GM18870 (cell line): ENCODE data around the gene SCYL2.

Experiments
- ATAC-seq: cut with Tn5 transposase; IDR thresholded peaks from one replicate; pipeline ENCODE4 v1.9.1; 2021; ENCODE audit warnings: moderate library complexity; ENCODE audit not compliant: unreplicated experiment

Gene SCYL2

DNA sequence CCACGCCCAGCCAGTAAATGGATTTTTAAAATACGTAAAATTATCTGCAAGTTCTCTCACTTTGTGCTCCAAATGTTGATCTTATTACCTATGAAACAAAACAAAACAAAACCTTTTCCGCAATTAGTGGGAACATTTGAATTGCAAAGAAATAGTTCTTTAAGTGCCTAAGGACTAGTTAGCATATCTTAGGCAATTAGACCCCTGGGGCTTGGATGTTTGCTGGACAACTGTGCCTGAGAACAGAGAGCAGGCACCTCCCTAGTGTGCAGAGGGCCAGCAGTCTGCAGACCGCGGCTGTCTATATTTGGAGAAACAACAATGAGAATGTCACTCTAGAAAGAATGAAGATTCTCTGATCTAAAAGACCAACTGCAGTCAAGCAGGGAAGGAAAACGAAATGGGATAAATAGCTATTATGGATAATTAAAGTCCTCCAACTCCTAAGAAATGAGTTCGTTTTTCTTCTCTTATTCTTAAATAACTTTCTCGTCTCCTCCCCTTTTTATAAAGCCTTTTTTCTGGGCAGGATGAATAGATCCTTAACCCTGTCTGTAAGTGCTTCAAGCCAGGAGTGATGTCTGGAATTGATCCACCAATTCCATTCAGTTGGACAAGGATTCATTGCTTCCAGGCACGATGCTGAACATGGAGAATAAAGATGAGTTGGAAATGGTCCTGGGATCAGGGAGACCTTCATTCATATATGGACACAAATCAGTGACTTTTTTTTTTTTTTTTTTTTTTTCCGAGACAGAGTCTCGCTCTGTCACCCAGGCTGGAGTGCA, 106.1 kb downstream of the SCYL2 start:
- ATAC-seq = no peak

DNA sequence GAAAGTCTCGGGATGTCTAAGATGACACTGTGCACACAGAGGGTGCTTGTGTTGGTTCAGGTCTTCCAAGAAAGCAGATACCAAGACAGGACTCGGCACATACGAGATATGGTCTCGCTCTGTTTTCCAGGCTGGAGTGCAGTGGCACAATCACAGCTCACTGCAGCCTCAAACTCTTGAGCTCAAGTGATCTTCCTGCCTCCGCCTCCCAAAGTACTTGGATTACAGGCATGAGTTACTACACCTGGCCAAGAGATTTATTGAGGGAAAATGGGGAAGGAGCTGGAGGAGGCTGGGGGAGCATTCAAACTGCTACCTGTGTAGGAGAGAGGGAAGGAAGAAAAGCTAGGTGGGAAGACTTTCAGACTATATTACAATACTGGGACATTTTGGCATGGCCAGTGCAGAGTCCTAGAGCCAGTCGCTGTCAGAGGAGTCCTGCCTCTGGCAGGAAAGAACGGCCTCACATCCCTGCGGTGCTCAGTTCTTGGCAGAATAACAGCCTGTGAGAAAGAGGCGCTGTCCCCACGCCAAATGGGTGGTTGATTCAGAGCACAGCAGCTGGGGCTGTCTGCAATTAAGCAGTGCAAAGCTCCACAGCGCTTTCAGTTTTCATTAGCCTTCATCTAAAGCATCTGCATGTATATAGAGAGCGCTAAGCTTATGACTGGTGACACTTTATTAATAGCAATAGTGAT, 108.2 kb downstream of the SCYL2 start:
- ATAC-seq = no peak

DNA sequence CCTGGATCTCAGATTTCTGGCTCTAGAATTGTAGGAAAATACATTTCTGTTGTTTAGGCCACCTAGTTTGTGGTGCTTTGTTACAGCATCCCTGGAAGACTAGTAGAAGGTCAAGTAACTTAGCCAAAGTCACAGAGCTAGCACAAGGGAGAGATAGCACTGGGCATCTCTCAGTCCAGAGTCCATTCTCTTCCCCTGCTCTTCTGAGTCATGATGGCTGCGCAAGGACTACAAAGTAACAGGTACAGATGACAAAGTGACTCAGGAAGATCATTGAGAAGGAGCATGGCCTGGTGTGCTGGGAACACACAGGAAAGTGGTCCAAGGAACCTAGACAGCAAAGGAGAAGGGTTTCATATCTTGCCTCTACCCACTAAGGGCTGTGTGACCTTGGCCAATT, 109.2 kb downstream of the SCYL2 start:
- no peak for ATAC-seq

DNA sequence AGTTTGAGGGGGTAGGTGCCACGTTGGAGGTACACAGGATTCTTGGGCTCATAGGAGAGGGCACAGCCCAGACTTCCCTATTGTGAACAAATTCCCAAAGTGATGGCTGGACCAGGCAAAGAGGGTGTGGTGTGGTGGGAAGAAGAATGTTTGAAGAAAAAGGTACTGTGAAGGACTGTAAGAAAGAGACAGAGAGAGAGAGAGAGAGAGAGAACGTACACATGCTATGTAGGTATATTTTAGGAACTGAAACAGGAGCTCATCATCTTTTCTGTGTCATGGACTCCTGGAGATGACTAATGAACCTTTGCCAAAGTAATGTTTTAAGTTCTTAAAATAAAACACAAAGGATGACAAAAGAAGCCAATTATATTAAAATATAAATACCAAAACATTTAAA, 114.4 kb downstream of the SCYL2 start:
- ATAC-seq = no peak

DNA sequence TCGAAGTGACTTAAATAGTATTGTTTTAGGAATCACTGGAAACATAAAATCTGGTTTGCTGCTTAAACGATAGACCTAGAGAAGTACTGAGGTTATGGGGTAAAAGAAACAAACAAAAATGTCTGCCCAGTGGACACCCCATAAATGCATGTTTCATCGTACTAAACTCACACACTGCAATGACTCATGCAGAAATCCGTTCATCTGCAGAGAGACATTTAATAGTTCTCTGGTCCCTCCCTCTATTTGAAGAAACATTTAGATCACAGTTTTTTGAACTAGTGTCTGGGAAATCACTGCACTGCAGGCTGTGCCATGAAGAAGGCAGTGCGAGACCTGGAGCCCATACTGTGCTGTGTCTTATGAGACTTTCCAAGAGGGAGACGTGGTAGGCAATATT, 115.4 kb downstream of the SCYL2 start:
- no peak for ATAC-seq

GRCh38 chr12:100383586-100384558, 116.9 kb downstream of the SCYL2 start:
- no peak for ATAC-seq

GRCh38 chr12:100384559-100384935, 117.6 kb downstream of the SCYL2 start:
- ATAC-seq = no peak

DNA sequence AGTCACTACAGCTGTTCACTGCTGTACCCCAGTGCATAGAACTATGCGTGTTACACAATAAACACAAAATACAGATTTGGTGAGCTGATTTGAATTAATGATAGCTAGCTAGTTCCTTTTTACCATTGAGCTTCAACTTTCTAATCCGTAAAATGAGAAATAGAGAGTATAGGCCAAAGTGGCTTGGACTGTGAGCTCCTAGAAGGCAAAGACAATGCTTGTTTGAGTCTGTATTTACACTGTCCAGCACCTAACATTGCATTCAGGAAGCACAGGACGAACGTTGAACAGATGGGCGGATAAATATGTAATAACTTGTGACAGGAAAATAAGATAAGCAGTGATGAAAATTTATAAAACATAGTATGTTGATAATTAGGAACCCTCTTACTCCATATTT, 121.4 kb downstream of the SCYL2 start:
- no peak for ATAC-seq
